ENCODE results near the gene ZNF462. TPM values are rescaled to one million over a fixed set of nuclear protein-coding genes. Genes with fewer than 3 reads are reported as not detected.

ZNF462 gene
- total RNA-seq, 3 donors from 2014 or later (not counting 1 experiment from before 2014, with no cell fraction given) = 0.33 to 0.93 (median 0.35) TPM

DNA sequence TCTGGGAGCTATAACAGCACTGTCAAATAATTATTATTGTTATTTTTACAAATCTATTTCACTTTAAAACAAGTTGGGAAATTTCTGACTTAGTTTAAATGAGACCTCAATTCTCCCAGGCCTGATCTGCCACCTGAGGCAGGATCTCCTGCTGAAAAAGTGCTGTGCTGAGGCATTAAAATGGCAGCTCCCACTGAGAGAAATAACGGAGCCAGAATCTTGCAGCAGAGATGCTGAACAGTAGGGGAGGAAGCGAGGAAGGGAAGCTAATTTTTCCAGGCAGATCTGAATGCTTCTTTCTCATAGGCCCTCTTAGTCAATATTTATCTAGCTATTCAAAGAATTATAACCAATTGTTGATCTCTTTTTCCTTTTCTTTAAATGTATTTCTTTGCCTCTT is 196.3 kb downstream of the ZNF462 start:
- TF ChIP-seq, protein P1, sequence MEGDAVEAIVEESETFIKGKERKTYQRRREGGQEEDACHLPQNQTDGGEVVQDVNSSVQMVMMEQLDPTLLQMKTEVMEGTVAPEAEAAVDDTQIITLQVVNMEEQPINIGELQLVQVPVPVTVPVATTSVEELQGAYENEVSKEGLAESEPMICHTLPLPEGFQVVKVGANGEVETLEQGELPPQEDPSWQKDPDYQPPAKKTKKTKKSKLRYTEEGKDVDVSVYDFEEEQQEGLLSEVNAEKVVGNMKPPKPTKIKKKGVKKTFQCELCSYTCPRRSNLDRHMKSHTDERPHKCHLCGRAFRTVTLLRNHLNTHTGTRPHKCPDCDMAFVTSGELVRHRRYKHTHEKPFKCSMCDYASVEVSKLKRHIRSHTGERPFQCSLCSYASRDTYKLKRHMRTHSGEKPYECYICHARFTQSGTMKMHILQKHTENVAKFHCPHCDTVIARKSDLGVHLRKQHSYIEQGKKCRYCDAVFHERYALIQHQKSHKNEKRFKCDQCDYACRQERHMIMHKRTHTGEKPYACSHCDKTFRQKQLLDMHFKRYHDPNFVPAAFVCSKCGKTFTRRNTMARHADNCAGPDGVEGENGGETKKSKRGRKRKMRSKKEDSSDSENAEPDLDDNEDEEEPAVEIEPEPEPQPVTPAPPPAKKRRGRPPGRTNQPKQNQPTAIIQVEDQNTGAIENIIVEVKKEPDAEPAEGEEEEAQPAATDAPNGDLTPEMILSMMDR (IDR thresholded peaks at IDR 0.05) = no peak
- intact Hi-C loops (cut with micrococcal nuclease) = no loop called here
- 100% methylated on average over 2 of the region's 2 CpGs for WGBS (ENCODE audit: insufficient coverage)

DNA sequence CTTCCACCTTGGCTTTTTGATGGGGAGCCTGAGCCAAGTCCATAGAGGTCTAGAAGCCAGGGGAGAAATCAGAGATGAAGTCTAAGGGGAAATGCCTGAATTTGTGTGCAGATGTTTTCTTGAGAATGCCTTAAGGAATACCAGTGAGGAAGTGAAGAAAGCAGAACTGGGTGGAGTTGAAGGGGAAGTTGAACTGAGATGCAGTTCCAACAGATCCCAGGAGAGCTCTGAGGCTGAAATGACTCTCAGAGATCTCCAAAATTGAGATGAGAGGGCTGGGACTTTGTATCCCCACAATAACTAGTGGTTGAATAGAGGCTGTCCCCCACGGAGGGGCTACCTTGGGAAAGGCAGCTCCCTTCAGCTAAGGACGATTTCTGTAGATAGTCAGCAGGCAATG is 197.1 kb downstream of the ZNF462 start:
- H3K27ac Mint-ChIP-seq = no peak overlapping the region
- ATAC-seq (no peak), DNase-seq (no peak)
- H3K9me3 ChIP-seq (ENCODE audit: control insufficient read depth, insufficient read depth, low read length) = no peaks in the 10 kb centered on the region
- H3K36me3 Mint-ChIP-seq = no peaks in the 10 kb centered on the region
- H3K27ac ChIP-seq (ENCODE audit: low read length) = no peak overlapping the region
- TF ChIP-seq, protein P1 (IDR thresholded peaks at IDR 0.05) = no peak
- H3K27me3 Mint-ChIP-seq (ENCODE audit: low read depth in 2 of 2) = peaks cover 3 to 7% of the 10 kb centered on the region in 2 donors
- intact Hi-C loops (cut with micrococcal nuclease) = no loop called here
- no peaks in the 10 kb centered on the region for H3K4me1 ChIP-seq (ENCODE audit: control insufficient read depth, insufficient read depth, low read length)
- no peaks in the 10 kb centered on the region for H3K36me3 ChIP-seq (ENCODE audit: control insufficient read depth, insufficient read depth, low read length)
- no peaks in the 10 kb centered on the region for H3K27me3 ChIP-seq (ENCODE audit: control insufficient read depth, insufficient read depth, low read length)
- peaks cover 0 to 3% of the 10 kb centered on the region in 2 donors for H3K9me3 Mint-ChIP-seq
- no peak overlapping the region for H3K4me3 Mint-ChIP-seq
- no peak overlapping the region for H3K4me3 ChIP-seq (ENCODE audit: low read length)
- no peaks in the 10 kb centered on the region for H3K4me1 Mint-ChIP-seq
- 29% methylated on average over 2 of the region's 2 CpGs for WGBS (ENCODE audit: insufficient coverage)

More for the DNA sequence above, 196.3 kb downstream of the ZNF462 start:
- no peak overlapping the region for H3K4me3 ChIP-seq (ENCODE audit: low read length)
- no peaks in the 10 kb centered on the region for H3K27me3 ChIP-seq (ENCODE audit: control insufficient read depth, insufficient read depth, low read length)
- peaks cover 0 to 7% of the 10 kb centered on the region in 2 donors for H3K27me3 Mint-ChIP-seq (ENCODE audit: low read depth in 2 of 2)
- H3K9me3 Mint-ChIP-seq = no peaks in the 10 kb centered on the region
- H3K4me3 Mint-ChIP-seq = no peak overlapping the region
- H3K9me3 ChIP-seq (ENCODE audit: control insufficient read depth, insufficient read depth, low read length) = no peaks in the 10 kb centered on the region
- no peak overlapping the region for H3K27ac ChIP-seq (ENCODE audit: low read length)
- H3K36me3 ChIP-seq (ENCODE audit: control insufficient read depth, insufficient read depth, low read length) = no peaks in the 10 kb centered on the region
- no peaks in the 10 kb centered on the region for H3K36me3 Mint-ChIP-seq
- no peak overlapping the region for H3K27ac Mint-ChIP-seq
- no peaks in the 10 kb centered on the region for H3K4me1 ChIP-seq (ENCODE audit: control insufficient read depth, insufficient read depth, low read length)
- DNase-seq (no peak), ATAC-seq (no peak)
- H3K4me1 Mint-ChIP-seq = no peaks in the 10 kb centered on the region
